Karpas-422 (cell line): ENCODE results near the gene CAMK2G. TPM values are rescaled to one million over a fixed set of nuclear protein-coding genes. Genes with fewer than 3 reads are reported as not detected.

Experiments used
- DNase-seq: peaks from one replicate; pipeline ENCODE4 v3.0.0-alpha.2; 2015
- H2AFZ ChIP-seq: fragments of 200-600 bp; sonication (generic); 2 replicates; pipeline ENCODE4 v1.6.1; 2014; ENCODE audit warnings: antibody characterized with exemption, low read length, mixed read lengths
- H3K27ac ChIP-seq: fragments of 200-600 bp; sonication (generic); 2 replicates; pipeline ENCODE4 v1.5.1; 2014; ENCODE audit warnings: mild to moderate bottlenecking, low read length, moderate library complexity
- H3K27me3 ChIP-seq: fragments of 200-600 bp; sonication (generic); 2 replicates; pipeline ENCODE4 v1.6.1; 2014; ENCODE audit warnings: low read length, mixed read lengths
- H3K36me3 ChIP-seq: fragments of 200-600 bp; sonication (generic); 2 replicates; pipeline ENCODE4 v1.6.1; 2014; ENCODE audit warnings: low read length, mixed read lengths; ENCODE audit not compliant: insufficient read depth
- H3K4me1 ChIP-seq: fragments of 200-600 bp; sonication (generic); 2 replicates; pipeline ENCODE4 v1.6.1; 2014; ENCODE audit warnings: mild to moderate bottlenecking, low read length, mixed read lengths
- H3K4me2 ChIP-seq: fragments of 200-600 bp; sonication (generic); 2 replicates; pipeline ENCODE4 v1.6.1; 2014; ENCODE audit warnings: low read length, low read depth, mild to moderate bottlenecking; ENCODE audit not compliant: poor library complexity, severe bottlenecking
- H3K4me3 ChIP-seq: fragments of 200-600 bp; sonication (generic); 2 replicates; pipeline ENCODE4 v1.5.1; 2014; ENCODE audit warnings: mild to moderate bottlenecking, antibody characterized with exemption, low read length, mixed read lengths
- H3K79me2 ChIP-seq: fragments of 200-600 bp; sonication (generic); 2 replicates; pipeline ENCODE4 v1.6.1; 2014; ENCODE audit warnings: mild to moderate bottlenecking, low read length, mixed read lengths
- H3K9ac ChIP-seq: fragments of 200-600 bp; sonication (generic); 2 replicates; pipeline ENCODE4 v1.6.0; 2014; ENCODE audit warnings: low read length
- H3K9me2 ChIP-seq: fragments of 200-600 bp; sonication (generic), shearing (Covaris generic); replicated peaks from 2 replicates; pipeline ENCODE4 v1.6.0; 2014; ENCODE audit warnings: mild to moderate bottlenecking, low read length, moderate library complexity; ENCODE audit not compliant: insufficient read depth
- H3K9me3 ChIP-seq: fragments of 300-700, 200-600 bp; sonication (generic); 2 replicates; pipeline ENCODE4 v1.6.1; 2014; ENCODE audit warnings: low read length, mixed read lengths
- H4K20me1 ChIP-seq: fragments of 200-600 bp; sonication (generic); 2 replicates; pipeline ENCODE4 v1.6.1; 2014; ENCODE audit warnings: mild to moderate bottlenecking, antibody characterized with exemption, low read length, low read depth; ENCODE audit not compliant: insufficient read depth
- total RNA-seq: library from RNA; depleted of rRNA; stranded (reverse); fragments of >200 nt; shearing (Covaris generic); gene quantifications from 2 replicates; pipeline ENCODE4 v1.2.3, GENCODE V29; 2014; ENCODE audit warnings: low replicate concordance

Gene CAMK2G
- total RNA-seq, 1 experiment from 2014 or later: 28.2 TPM

- Histone ChIP-seq H3K79me2 (no peaks in the 10 kb centered on the region), H3K9me2 (no peaks in the 10 kb centered on the region), H3K27ac (no peak overlapping the region), H3K9ac (no peak overlapping the region), H3K27me3 (no peaks in the 10 kb centered on the region; the same call in 1 of the 2 replicates), H3K4me1 (peaks cover 24% of the 10 kb centered on the region), H3K9me3 (no peaks in the 10 kb centered on the region), H4K20me1 (no peaks in the 10 kb centered on the region), H2AFZ (no peak overlapping the region), H3K36me3 (no peaks in the 10 kb centered on the region), H3K4me3 (no peak overlapping the region), H3K4me2 (no peak overlapping the region)
- DNase-seq: no peak
Observed at GRCh38 chr10:73907841-73908517, 33.6 kb upstream of the CAMK2G start.

GRCh38 chr10:73906524-73907447, 32.4 kb upstream of the CAMK2G start:
- H3K9ac ChIP-seq: no peak overlapping the region
- H3K4me2 ChIP-seq: no peak overlapping the region

GRCh38 chr10:73905256-73906020, 31.1 kb upstream of the CAMK2G start:
- no peaks in the 10 kb centered on the region for H3K79me2 ChIP-seq
- H3K4me2 ChIP-seq: no peak overlapping the region
- no peak overlapping the region for H3K9ac ChIP-seq
- H2AFZ ChIP-seq: no peak overlapping the region
- H3K9me3 ChIP-seq: no peaks in the 10 kb centered on the region
- H3K27ac ChIP-seq: no peak overlapping the region
- peaks cover 23% of the 10 kb centered on the region for H3K4me1 ChIP-seq
- H3K27me3 ChIP-seq: no peaks in the 10 kb centered on the region
- DNase-seq: no peak
- H3K36me3 ChIP-seq: no peaks in the 10 kb centered on the region
- H3K4me3 ChIP-seq: no peak overlapping the region
- H4K20me1 ChIP-seq: no peaks in the 10 kb centered on the region
- H3K9me2 ChIP-seq: no peaks in the 10 kb centered on the region

More at GRCh38 chr10:73906524-73907447, 32.4 kb upstream of the CAMK2G start:
- H3K9me3 ChIP-seq: no peaks in the 10 kb centered on the region
- H3K4me1 ChIP-seq: peaks cover 31% of the 10 kb centered on the region
- H3K27me3 ChIP-seq: no peaks in the 10 kb centered on the region; the same call in 1 of the 2 replicates
- no peak overlapping the region for H3K27ac ChIP-seq
- no peak overlapping the region for H2AFZ ChIP-seq
- DNase-seq: no peak
- H3K36me3 ChIP-seq: no peaks in the 10 kb centered on the region
- no peak overlapping the region for H3K4me3 ChIP-seq
- no peaks in the 10 kb centered on the region for H4K20me1 ChIP-seq
- H3K9me2 ChIP-seq: no peaks in the 10 kb centered on the region
- H3K79me2 ChIP-seq: no peaks in the 10 kb centered on the region

GRCh38 chr10:73902351-73902750, 28.0 kb upstream of the CAMK2G start:
- Histone ChIP-seq H3K9me3 (no peaks in the 10 kb centered on the region), H2AFZ (no peak overlapping the region), H3K27me3 (no peaks in the 10 kb centered on the region), H3K9me2 (no peaks in the 10 kb centered on the region), H3K79me2 (no peaks in the 10 kb centered on the region), H3K9ac (no peak overlapping the region), H3K27ac (no peak overlapping the region), H3K4me2 (no peak overlapping the region), H3K36me3 (no peaks in the 10 kb centered on the region), H4K20me1 (no peaks in the 10 kb centered on the region), H3K4me1 (peaks cover 21% of the 10 kb centered on the region), H3K4me3 (no peak overlapping the region)
- no peak for DNase-seq

GRCh38 chr10:73901261-73901660, 26.9 kb upstream of the CAMK2G start:
- Histone ChIP-seq H3K27ac (no peak overlapping the region), H4K20me1 (no peaks in the 10 kb centered on the region), H2AFZ (no peak overlapping the region), H3K4me2 (no peak overlapping the region), H3K36me3 (no peaks in the 10 kb centered on the region), H3K9ac (no peak overlapping the region), H3K4me3 (no peak overlapping the region), H3K4me1 (peaks cover 21% of the 10 kb centered on the region), H3K27me3 (no peaks in the 10 kb centered on the region), H3K9me3 (no peaks in the 10 kb centered on the region), H3K9me2 (no peaks in the 10 kb centered on the region), H3K79me2 (no peaks in the 10 kb centered on the region)
- no peak for DNase-seq

GRCh38 chr10:73900064-73900463, 25.7 kb upstream of the CAMK2G start:
- H3K79me2 ChIP-seq: no peaks in the 10 kb centered on the region
- H3K9me2 ChIP-seq: no peaks in the 10 kb centered on the region
- H3K9me3 ChIP-seq: no peaks in the 10 kb centered on the region
- no peak overlapping the region for H3K4me2 ChIP-seq
- no peaks in the 10 kb centered on the region for H3K27me3 ChIP-seq
- peaks cover 21% of the 10 kb centered on the region for H3K4me1 ChIP-seq
- no peaks in the 10 kb centered on the region for H4K20me1 ChIP-seq
- no peak overlapping the region for H2AFZ ChIP-seq
- no peak overlapping the region for H3K9ac ChIP-seq
- no peak overlapping the region for H3K27ac ChIP-seq
- H3K4me3 ChIP-seq: no peak overlapping the region
- H3K36me3 ChIP-seq: no peaks in the 10 kb centered on the region
- DNase-seq: no peak

GRCh38 chr10:73899423-73899822, 25.1 kb upstream of the CAMK2G start:
- H3K9me2 ChIP-seq: no peaks in the 10 kb centered on the region
- H3K4me2 ChIP-seq: no peak overlapping the region
- H3K9ac ChIP-seq: no peak overlapping the region
- H3K4me1 ChIP-seq: peaks cover 21% of the 10 kb centered on the region
- H3K79me2 ChIP-seq: no peaks in the 10 kb centered on the region
- no peak overlapping the region for H2AFZ ChIP-seq
- H3K27ac ChIP-seq: no peak overlapping the region
- no peak for DNase-seq
- no peaks in the 10 kb centered on the region for H3K9me3 ChIP-seq
- H4K20me1 ChIP-seq: no peaks in the 10 kb centered on the region
- no peak overlapping the region for H3K4me3 ChIP-seq
- no peaks in the 10 kb centered on the region for H3K36me3 ChIP-seq
- H3K27me3 ChIP-seq: no peaks in the 10 kb centered on the region
